EH (cell line): ENCODE measurements around the gene LDLRAD4.

Experiments
- DNase-seq: peaks from one replicate; pipeline ENCODE4 v3.0.0-alpha.2; 2015; ENCODE audit warnings: low read depth

The LDLRAD4 gene

DNA sequence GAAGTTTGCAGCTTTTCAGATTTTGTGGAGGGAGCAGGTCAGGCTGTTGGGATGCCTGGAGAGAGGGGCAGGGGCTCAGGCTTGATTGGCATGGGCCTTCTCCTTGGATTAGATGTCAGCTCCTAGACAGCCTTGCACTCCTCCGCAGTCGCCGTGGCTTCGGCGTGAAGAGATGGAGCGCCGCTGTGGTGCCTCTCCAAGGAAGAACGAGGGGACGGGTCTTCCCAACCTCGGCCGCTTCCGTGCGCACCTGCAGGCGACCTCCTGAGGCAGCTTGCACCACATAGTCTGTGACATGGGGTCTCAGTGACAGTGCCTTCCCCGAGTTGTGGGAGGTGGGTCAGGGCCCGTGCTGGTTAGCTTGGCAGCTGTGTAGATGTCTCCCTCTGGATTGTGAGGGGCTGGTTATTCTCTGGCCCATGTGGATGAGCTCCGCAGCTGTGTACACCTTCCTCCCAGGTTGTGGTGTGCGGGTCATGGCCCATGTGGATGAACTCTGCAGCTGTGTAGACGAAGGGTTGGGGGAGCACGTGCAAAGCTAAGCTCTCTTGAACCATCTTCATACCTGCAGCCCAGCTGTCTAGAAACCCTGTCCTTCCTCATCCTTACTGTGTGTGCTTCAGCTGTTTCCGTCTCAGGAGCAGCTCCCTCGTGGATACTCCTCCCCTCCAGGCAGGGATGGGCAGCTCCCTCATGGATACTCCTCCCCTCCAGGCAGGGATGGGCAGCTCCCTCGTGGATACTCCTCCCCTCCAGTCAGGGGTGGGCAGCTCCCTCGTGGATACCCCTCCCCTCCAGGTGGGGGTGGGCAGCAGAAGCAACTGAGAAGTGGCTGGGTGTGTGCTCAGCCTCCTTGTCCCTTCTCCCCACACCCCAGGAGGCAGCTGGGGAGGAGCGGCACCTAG lies 170.3 kb downstream of the LDLRAD4 start:
- DNase-seq = no peak

DNA sequence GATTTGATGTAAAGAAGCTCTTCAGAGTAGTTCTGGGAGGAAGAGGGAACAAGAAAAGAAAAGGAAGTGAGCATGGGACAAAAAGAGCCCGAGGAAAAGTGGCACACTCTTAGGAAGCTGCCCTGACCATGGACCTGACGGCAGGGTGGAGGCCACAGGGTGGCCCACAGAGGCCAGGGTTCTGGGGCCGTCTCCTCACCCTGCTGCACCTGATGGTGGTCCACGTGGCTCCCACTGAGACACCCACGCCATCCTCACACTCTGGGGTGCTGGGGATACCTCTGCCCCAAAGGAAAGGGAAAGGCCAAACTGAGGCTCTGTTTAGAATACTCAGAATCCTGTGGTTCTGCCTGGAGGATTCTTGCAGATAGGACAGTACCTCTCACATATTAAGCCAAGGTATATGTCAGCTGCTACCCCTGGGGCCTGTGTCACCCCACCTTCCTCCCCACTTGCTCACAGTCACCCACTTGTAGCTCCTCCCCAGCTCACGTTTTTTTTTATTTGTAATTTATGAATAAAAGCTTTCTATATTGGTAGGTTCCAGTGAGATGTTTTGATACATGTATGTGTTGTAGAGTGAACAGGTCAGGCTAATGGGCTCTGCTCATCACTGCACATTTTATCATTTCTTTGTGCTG lies 171.1 kb downstream of the LDLRAD4 start:
- DNase-seq = no peak

GRCh38 chr18:13390196-13390595 lies 171.6 kb downstream of the LDLRAD4 start:
- no peak for DNase-seq

DNA sequence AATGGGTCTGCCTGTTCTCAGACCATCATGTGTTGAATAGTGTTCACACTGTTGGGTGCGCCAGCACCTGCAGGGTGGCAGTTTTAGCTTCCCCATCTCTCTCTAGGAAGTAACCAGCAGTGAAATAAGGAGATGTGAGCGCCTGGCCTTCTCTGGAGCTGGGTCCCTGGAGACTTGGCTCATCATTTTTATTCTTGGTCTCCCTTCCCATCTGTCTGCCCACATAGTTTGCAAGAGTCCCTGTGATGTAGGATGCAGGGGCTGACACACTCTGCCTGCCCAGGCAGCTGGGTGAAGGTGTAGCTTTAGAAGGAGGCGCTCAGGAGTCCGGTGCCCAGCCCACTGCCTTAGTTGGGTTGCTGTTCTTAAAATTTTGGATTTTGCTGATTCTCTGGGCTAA lies 172.2 kb downstream of the LDLRAD4 start:
- no peak for DNase-seq

DNA sequence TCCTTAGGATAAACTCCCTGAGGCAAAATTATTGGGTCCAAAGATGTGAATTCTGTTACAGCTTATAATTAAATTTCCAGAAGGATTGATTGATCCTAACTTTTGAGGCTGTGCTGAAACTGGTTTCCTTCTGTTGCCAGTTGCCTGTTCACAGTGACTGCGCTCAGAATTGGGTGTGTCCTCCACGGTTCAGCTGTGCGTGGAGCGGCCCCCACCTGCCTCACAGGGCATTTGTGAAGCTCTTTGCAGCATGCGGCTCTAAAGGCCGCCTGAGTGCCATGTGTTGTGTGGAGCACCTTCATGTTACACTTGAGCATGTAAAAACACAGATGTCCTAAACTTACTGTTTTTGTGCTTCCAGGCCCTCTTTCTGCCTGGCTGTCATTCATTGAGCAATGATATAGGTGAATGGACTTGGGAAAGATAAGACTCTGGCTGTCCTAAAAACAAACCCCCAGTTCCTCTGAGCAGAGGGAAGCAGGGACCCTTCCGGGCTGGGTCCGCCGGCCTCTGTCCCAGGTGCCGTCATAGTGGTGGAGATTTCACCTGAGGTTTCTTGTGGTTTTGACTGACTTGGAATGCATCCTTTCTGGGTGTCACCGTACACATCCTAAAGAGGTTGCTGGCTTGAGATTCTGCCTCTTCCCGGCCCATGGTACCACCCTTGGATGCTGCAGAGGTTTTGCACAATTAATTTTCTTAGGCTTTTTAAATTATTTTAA lies 173.6 kb downstream of the LDLRAD4 start:
- no peak for DNase-seq

DNA sequence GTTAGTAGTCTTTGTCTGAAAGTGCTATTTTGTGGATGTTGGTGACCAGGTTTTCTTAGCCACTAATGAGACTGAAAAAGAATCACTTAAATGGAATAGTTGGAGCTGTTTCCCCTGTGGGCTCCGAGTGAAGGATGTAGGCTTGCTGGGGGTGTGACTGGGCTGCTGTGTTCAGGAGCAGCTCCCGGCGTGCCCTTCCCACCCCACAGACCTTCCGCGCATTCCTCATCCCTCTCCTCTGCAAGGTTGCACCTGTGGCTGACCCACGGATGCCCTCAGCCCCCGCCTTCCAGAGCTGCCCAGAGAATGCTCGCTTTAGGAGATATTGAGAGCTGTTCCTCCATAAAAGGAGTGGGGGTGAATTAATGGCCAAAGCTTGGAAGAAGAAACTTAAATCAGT lies 174.3 kb downstream of the LDLRAD4 start:
- no peak for DNase-seq

DNA sequence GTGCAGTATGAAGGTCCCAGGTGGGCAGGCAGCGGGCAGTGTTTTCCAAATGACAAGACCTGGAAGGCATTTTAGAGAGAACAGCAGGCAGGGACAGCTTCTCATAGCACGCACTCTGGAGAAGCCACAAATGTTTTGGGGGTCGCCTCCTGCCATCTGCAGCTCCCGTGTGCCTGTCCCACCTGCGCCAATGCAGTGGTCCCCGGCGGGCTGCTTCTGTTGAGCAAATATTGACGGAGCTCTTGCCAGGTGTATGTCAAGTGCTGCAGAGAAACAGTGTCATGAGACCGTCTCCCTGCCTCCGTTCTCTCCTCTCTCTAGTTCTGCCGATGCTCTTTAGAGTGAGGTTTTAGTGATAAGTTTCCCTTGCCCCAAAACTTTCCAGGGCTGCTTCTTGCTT lies 174.8 kb downstream of the LDLRAD4 start:
- no peak for DNase-seq

DNA sequence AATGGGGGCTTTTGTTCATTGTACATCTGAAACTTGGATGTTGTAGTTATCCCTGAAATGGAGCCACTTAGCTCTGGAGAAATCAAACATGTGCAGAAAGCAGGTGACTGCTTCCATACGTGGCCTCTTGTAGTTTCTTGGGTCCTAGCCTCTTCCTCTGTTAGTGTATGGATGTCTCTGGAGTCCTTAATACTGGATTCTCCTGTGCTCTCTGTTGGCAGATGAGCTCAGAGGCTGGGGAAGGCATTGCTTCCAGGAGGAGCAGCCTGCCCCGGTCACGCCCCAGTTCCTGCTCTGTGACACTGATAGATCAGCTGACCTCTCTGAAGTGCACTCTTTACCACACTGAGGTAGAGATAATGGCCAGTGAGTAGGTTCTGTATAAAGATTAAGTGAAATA lies 176.2 kb downstream of the LDLRAD4 start:
- no peak for DNase-seq

- DNase-seq = no peak
Observed at GRCh38 chr18:13395577-13395976, 177.0 kb downstream of the LDLRAD4 start.

DNA sequence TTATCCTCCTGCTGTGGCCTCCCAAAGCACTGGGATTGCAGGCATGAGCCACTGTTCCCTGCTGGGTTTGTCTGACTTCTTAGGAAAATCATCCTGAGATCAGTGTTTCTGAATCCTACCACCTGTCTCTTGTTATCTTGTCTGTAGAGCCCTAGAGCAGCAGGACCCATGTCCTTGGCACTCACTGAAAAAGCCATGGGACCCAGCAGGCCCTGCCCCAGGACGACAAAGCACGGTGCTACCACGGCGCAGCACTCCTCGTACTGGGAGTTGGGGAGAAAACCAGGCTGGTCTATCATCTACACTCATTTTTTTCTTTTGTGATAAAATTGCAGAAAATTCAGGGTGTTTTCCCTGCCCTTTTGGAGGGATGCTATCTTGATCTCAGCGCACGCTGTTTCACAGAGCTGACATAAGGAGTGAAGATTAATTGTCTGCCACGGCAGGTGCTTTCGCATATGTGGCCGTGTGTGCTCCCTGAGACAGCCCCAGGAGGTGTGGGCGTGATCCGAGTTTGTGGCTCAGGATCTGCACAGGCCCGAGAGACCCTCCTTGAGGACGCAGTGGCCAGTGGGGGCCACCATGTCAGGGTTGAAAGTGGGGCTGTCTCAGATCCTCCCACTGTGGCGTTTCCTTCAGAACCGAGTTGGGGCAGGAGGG lies 179.1 kb downstream of the LDLRAD4 start:
- DNase-seq = no peak

- no peak for DNase-seq
Observed at GRCh38 chr18:13398631-13399030, 180.1 kb downstream of the LDLRAD4 start.

- DNase-seq = no peak
Observed at GRCh38 chr18:13399511-13399910, 181.0 kb downstream of the LDLRAD4 start.

GRCh38 chr18:13400636-13401315 lies 182.2 kb downstream of the LDLRAD4 start:
- no peak for DNase-seq

DNA sequence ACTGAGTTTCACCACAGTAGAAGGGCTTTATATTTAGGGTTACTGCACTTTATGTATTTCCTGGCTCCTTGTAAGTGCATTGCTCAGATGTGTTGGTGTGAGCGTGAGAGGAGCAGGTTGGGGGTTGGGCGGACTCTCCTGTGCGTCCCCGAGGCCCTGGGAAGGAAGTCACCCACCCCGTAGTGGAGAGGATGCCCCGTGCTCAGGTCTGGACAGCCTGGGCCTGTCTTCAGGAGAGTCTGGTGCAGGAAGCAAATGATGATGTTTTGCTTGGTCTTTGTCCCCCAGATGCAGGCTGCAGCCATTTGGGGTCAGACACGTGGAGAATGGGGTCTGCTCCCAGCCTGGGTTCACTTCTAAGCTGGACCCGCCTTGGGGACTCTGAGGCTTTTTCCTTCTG lies 182.8 kb downstream of the LDLRAD4 start:
- no peak for DNase-seq

- no peak for DNase-seq
Observed at GRCh38 chr18:13401826-13402225, 183.3 kb downstream of the LDLRAD4 start.

GRCh38 chr18:13403786-13404549 lies 185.4 kb downstream of the LDLRAD4 start:
- DNase-seq = no peak

- DNase-seq = no peak
Observed at GRCh38 chr18:13405305-13406038, 186.9 kb downstream of the LDLRAD4 start.

- DNase-seq = no peak
Observed at GRCh38 chr18:13406049-13406615, 187.6 kb downstream of the LDLRAD4 start.

GRCh38 chr18:13406736-13407135 lies 188.2 kb downstream of the LDLRAD4 start:
- DNase-seq = no peak

- DNase-seq = no peak
Observed at GRCh38 chr18:13407484-13407883, 188.9 kb downstream of the LDLRAD4 start.
